Measurements from ENCODE around the gene HOXD1.

The HOXD1 gene

DNA sequence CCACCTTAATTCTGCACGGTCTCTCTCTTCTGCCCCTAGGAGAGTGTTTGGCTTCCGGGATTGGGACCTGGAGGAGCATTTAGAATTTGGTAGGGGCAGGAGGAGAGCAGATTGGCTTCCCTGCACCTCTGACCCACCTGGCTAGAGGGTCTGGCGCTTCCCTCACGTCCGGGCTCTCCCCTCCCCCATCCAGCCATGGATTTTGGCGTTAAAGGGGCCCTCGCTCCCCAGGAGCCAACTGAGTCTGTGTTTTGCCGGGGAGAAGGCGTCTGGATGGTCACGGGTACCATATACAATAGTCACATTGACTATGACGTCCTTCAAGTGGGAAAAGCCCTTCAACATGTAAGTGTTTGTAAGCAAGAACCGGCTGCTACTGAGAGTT, 24.8 kb upstream of the HOXD1 start:
- Histone ChIP-seq H2AK5ac (ENCODE audit: low read length, severe bottlenecking) (no peak overlapping the region), H4K91ac (ENCODE audit: low read length) (no peak overlapping the region), H2BK120ac (ENCODE audit: low read depth, low read length) (no peak overlapping the region), H3K4me1 (ENCODE audit: control insufficient read depth, insufficient read depth, low read depth, low read length) (peaks cover 27% of the 10 kb centered on the region), H3K27me3 (ENCODE audit: control insufficient read depth in 1 of 2, insufficient read depth in 1 of 2, low read length in 2 of 2) (peaks cover 0 to 91% of the 10 kb centered on the region in 2 experiments), H4K8ac (ENCODE audit: low read length) (no peak overlapping the region), H3K23ac (ENCODE audit: low read length in 2 of 2) (peak overlapping the region in 1 of 2 experiments; percentile 50), H3K14ac (ENCODE audit: low read length in 2 of 2) (no peak overlapping the region), H2AFZ (ENCODE audit: low read depth, low read length) (no peak overlapping the region), H3K79me1 (replicated peaks; ENCODE audit: low read length, poor library complexity, severe bottlenecking) (no peaks in the 10 kb centered on the region), H3K4me3 (ENCODE audit: insufficient read depth in 1 of 2, low read depth in 1 of 2, low read length in 2 of 2) (no peak overlapping the region), H3K4ac (ENCODE audit: low read depth in 1 of 2, low read length in 2 of 2) (no peak overlapping the region), H3K9ac (ENCODE audit: low read length) (no peak overlapping the region), H2BK12ac (ENCODE audit: low read length in 2 of 2) (no peak overlapping the region), H3K27ac (ENCODE audit: low read length, poor library complexity, severe bottlenecking) (no peak overlapping the region), H3K18ac (ENCODE audit: low read depth in 1 of 2, low read length in 2 of 2) (no peak overlapping the region), H2BK5ac (ENCODE audit: low read depth, low read length, poor library complexity, severe bottlenecking) (no peak overlapping the region), H3K36me3 (ENCODE audit: control insufficient read depth in 1 of 2, insufficient read depth in 2 of 2, low read depth in 1 of 2, low read length in 2 of 2) (no peaks in the 10 kb centered on the region), H3K4me2 (ENCODE audit: low read length, poor library complexity, severe bottlenecking) (no peak overlapping the region), H2BK15ac (ENCODE audit: low read depth, poor library complexity, severe bottlenecking) (no peak overlapping the region), H3K9me3 (ENCODE audit: control insufficient read depth, low read length) (no peaks in the 10 kb centered on the region)
- 0% methylated on average over 5 of the region's 12 CpGs for WGBS
- DNase-seq = no peak

DNA sequence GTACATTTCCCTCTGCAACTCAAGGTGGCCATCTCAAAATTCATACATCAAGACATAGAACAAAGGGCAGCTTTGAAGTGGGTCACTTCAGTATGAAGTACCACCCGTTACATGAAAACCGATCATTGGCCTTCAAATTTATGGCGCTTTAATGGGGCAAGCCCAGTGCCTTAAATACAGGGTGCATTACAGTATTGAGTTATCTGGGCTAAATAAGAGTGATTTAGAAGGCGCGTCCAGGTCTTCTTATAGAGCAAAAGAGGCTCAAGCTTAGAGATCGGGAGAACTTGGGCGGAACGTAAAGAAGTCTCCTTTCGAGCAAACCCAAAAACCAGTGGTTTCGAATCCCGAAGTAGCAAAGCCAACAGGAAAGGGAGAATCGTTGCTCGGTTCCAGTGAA, 24.3 kb upstream of the HOXD1 start:
- no peaks in the 10 kb centered on the region for H3K36me3 ChIP-seq (ENCODE audit: control insufficient read depth in 1 of 2, insufficient read depth in 2 of 2, low read depth in 1 of 2, low read length in 2 of 2)
- H3K4me1 ChIP-seq (ENCODE audit: control insufficient read depth, insufficient read depth, low read depth, low read length) = peaks cover 26% of the 10 kb centered on the region
- no peak overlapping the region for H2BK12ac ChIP-seq (ENCODE audit: low read length in 2 of 2)
- H3K23ac ChIP-seq (ENCODE audit: low read length in 2 of 2) = no peak overlapping the region
- 17% methylated on average over 13 of the region's 13 CpGs for WGBS
- H3K14ac ChIP-seq (ENCODE audit: low read length in 2 of 2) = no peak overlapping the region
- DNase-seq = no peak
- no peak overlapping the region for H3K18ac ChIP-seq (ENCODE audit: low read depth in 1 of 2, low read length in 2 of 2)
- no peak overlapping the region for H2AK5ac ChIP-seq (ENCODE audit: low read length, severe bottlenecking)
- no peak overlapping the region for H4K91ac ChIP-seq (ENCODE audit: low read length)
- H3K4me3 ChIP-seq (ENCODE audit: insufficient read depth in 1 of 2, low read depth in 1 of 2, low read length in 2 of 2) = no peak overlapping the region
- no peak overlapping the region for H3K4ac ChIP-seq (ENCODE audit: low read depth in 1 of 2, low read length in 2 of 2)
- H3K27ac ChIP-seq (ENCODE audit: low read length, poor library complexity, severe bottlenecking) = no peak overlapping the region
- H2AFZ ChIP-seq (ENCODE audit: low read depth, low read length) = no peak overlapping the region
- H3K79me1 ChIP-seq (replicated peaks; ENCODE audit: low read length, poor library complexity, severe bottlenecking) = no peaks in the 10 kb centered on the region
- H2BK120ac ChIP-seq (ENCODE audit: low read depth, low read length) = no peak overlapping the region
- peaks cover 0 to 90% of the 10 kb centered on the region in 2 experiments for H3K27me3 ChIP-seq (ENCODE audit: control insufficient read depth in 1 of 2, insufficient read depth in 1 of 2, low read length in 2 of 2)
- no peak overlapping the region for H4K8ac ChIP-seq (ENCODE audit: low read length)
- no peak overlapping the region for H2BK15ac ChIP-seq (ENCODE audit: low read depth, poor library complexity, severe bottlenecking)
- no peak overlapping the region for H3K9ac ChIP-seq (ENCODE audit: low read length)
- no peaks in the 10 kb centered on the region for H3K9me3 ChIP-seq (ENCODE audit: control insufficient read depth, low read length)
- H3K4me2 ChIP-seq (ENCODE audit: low read length, poor library complexity, severe bottlenecking) = no peak overlapping the region
- no peak overlapping the region for H2BK5ac ChIP-seq (ENCODE audit: low read depth, low read length, poor library complexity, severe bottlenecking)

DNA sequence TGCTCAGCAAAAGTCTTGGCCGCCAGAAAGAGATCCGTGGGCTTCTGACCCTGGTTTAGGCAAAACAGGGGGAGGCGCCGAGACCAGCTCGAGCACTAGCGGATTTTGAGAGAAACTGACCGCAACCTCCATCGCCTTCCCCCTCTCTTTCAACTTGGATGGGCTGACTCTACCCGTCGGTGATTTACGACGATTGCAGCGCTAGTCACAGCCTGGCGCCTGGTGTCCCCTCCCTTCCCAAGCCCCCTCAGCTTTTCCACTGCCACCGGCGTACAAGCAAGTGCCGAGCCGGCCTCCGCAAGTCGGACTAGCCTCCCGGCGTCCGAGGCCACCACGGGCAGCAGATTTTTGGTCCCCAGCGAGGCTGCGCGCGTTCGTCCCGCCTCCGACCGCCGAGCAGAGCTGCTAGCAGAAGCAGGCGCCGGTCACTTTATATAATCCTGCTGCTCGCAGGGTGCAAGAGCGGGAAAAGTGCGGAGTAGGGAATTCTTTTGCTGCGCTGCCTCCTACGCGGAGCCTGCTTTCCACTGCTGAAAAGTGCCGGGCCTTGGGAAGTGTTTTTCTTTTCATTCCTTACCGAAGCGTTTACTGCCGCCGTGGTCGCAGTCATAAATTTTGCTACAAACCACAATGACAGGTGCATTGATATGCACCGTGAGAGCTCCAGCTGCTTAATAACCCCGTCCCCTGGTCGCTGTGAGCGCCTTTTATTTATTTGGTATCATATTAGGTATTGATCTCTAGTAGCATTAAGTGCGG, 23.7 kb upstream of the HOXD1 start:
- H3K4me2 ChIP-seq (ENCODE audit: low read length, poor library complexity, severe bottlenecking) = peak overlapping the region; percentile 0
- H3K14ac ChIP-seq (ENCODE audit: low read length in 2 of 2) = no peak overlapping the region
- H2BK120ac ChIP-seq (ENCODE audit: low read depth, low read length) = no peak overlapping the region
- H2BK12ac ChIP-seq (ENCODE audit: low read length in 2 of 2) = no peak overlapping the region
- no peaks in the 10 kb centered on the region for H3K9me3 ChIP-seq (ENCODE audit: control insufficient read depth, low read length)
- H2AFZ ChIP-seq (ENCODE audit: low read depth, low read length) = no peak overlapping the region
- H3K9ac ChIP-seq (ENCODE audit: low read length) = no peak overlapping the region
- H2BK5ac ChIP-seq (ENCODE audit: low read depth, low read length, poor library complexity, severe bottlenecking) = no peak overlapping the region
- no peak overlapping the region for H4K91ac ChIP-seq (ENCODE audit: low read length)
- H2BK15ac ChIP-seq (ENCODE audit: low read depth, poor library complexity, severe bottlenecking) = no peak overlapping the region
- H3K4me3 ChIP-seq (ENCODE audit: insufficient read depth in 1 of 2, low read depth in 1 of 2, low read length in 2 of 2) = no peak overlapping the region
- H3K27me3 ChIP-seq (ENCODE audit: control insufficient read depth in 1 of 2, insufficient read depth in 1 of 2, low read length in 2 of 2) = peaks cover 0 to 90% of the 10 kb centered on the region in 2 experiments
- no peaks in the 10 kb centered on the region for H3K36me3 ChIP-seq (ENCODE audit: control insufficient read depth in 1 of 2, insufficient read depth in 2 of 2, low read depth in 1 of 2, low read length in 2 of 2)
- H3K18ac ChIP-seq (ENCODE audit: low read depth in 1 of 2, low read length in 2 of 2) = no peak overlapping the region
- no peaks in the 10 kb centered on the region for H3K79me1 ChIP-seq (replicated peaks; ENCODE audit: low read length, poor library complexity, severe bottlenecking)
- 2% methylated on average over 51 of the region's 52 CpGs for WGBS
- no peak overlapping the region for H3K23ac ChIP-seq (ENCODE audit: low read length in 2 of 2)
- H3K27ac ChIP-seq (ENCODE audit: low read length, poor library complexity, severe bottlenecking) = no peak overlapping the region
- no peak for DNase-seq
- H4K8ac ChIP-seq (ENCODE audit: low read length) = no peak overlapping the region
- no peak overlapping the region for H2AK5ac ChIP-seq (ENCODE audit: low read length, severe bottlenecking)
- H3K4me1 ChIP-seq (ENCODE audit: control insufficient read depth, insufficient read depth, low read depth, low read length) = peaks cover 21% of the 10 kb centered on the region
- no peak overlapping the region for H3K4ac ChIP-seq (ENCODE audit: low read depth in 1 of 2, low read length in 2 of 2)

DNA sequence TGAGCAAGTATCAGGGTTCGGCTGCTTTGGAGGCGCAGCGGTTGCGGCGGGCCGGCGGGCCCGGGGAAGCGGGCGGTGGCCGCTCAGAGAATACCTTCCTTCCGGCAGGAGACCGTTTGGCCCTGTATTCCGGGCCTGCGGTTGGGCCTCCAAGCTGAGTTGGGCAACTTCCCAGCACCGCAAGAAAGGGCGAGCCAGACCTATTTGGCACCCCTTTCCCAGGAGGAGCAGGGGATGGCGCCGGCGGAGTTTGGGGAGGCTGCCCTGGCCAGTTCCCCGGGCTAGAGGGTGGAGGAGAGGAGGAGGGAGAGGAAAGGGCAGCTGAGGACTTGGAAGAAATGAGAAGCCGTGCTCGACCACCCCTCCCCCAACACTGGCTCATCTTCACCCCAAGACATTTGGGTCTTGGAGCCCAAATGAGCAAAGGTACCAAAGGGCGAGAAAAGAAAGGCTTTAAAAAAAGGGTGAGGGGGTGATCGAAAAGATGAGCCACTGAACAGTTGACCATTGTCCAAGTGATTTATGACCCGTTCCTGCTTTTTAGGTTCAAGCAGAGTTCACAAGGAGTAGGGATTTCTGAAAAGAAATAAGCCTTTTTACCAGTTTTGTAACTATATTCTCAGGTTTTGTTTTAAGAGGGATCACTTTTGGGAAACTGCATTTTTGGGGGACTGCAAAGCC, 23.0 kb upstream of the HOXD1 start:
- H2BK120ac ChIP-seq (ENCODE audit: low read depth, low read length) = no peak overlapping the region
- no peak overlapping the region for H3K14ac ChIP-seq (ENCODE audit: low read length in 2 of 2)
- H3K4ac ChIP-seq (ENCODE audit: low read depth in 1 of 2, low read length in 2 of 2) = no peak overlapping the region
- H3K18ac ChIP-seq (ENCODE audit: low read depth in 1 of 2, low read length in 2 of 2) = no peak overlapping the region
- peaks cover 17% of the 10 kb centered on the region for H3K4me1 ChIP-seq (ENCODE audit: control insufficient read depth, insufficient read depth, low read depth, low read length)
- H3K79me1 ChIP-seq (replicated peaks; ENCODE audit: low read length, poor library complexity, severe bottlenecking) = no peaks in the 10 kb centered on the region
- no peak overlapping the region for H3K4me3 ChIP-seq (ENCODE audit: insufficient read depth in 1 of 2, low read depth in 1 of 2, low read length in 2 of 2)
- no peak for DNase-seq
- no peak overlapping the region for H2BK5ac ChIP-seq (ENCODE audit: low read depth, low read length, poor library complexity, severe bottlenecking)
- no peak overlapping the region for H3K9ac ChIP-seq (ENCODE audit: low read length)
- no peaks in the 10 kb centered on the region for H3K36me3 ChIP-seq (ENCODE audit: control insufficient read depth in 1 of 2, insufficient read depth in 2 of 2, low read depth in 1 of 2, low read length in 2 of 2)
- peak overlapping the region; percentile 0 for H3K4me2 ChIP-seq (ENCODE audit: low read length, poor library complexity, severe bottlenecking)
- no peaks in the 10 kb centered on the region for H3K9me3 ChIP-seq (ENCODE audit: control insufficient read depth, low read length)
- no peak overlapping the region for H4K91ac ChIP-seq (ENCODE audit: low read length)
- no peak overlapping the region for H2BK12ac ChIP-seq (ENCODE audit: low read length in 2 of 2)
- peaks cover 0 to 89% of the 10 kb centered on the region in 2 experiments for H3K27me3 ChIP-seq (ENCODE audit: control insufficient read depth in 1 of 2, insufficient read depth in 1 of 2, low read length in 2 of 2)
- no peak overlapping the region for H2AK5ac ChIP-seq (ENCODE audit: low read length, severe bottlenecking)
- no peak overlapping the region for H2AFZ ChIP-seq (ENCODE audit: low read depth, low read length)
- WGBS = 2% methylated on average over 22 of the region's 26 CpGs
- H2BK15ac ChIP-seq (ENCODE audit: low read depth, poor library complexity, severe bottlenecking) = no peak overlapping the region
- H3K23ac ChIP-seq (ENCODE audit: low read length in 2 of 2) = no peak overlapping the region
- no peak overlapping the region for H3K27ac ChIP-seq (ENCODE audit: low read length, poor library complexity, severe bottlenecking)
- no peak overlapping the region for H4K8ac ChIP-seq (ENCODE audit: low read length)

All from mesenchymal stem cell (in vitro differentiated cells and primary cell).